ENCODE measurements around the gene SPATA2L.

The SPATA2L gene

GRCh38 chr16:89711601-89712273 is 10.2 kb upstream of the SPATA2L start:
- TF ChIP-seq, protein P1, sequence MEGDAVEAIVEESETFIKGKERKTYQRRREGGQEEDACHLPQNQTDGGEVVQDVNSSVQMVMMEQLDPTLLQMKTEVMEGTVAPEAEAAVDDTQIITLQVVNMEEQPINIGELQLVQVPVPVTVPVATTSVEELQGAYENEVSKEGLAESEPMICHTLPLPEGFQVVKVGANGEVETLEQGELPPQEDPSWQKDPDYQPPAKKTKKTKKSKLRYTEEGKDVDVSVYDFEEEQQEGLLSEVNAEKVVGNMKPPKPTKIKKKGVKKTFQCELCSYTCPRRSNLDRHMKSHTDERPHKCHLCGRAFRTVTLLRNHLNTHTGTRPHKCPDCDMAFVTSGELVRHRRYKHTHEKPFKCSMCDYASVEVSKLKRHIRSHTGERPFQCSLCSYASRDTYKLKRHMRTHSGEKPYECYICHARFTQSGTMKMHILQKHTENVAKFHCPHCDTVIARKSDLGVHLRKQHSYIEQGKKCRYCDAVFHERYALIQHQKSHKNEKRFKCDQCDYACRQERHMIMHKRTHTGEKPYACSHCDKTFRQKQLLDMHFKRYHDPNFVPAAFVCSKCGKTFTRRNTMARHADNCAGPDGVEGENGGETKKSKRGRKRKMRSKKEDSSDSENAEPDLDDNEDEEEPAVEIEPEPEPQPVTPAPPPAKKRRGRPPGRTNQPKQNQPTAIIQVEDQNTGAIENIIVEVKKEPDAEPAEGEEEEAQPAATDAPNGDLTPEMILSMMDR (IDR thresholded peaks at IDR 0.05; ENCODE audit: borderline replicate concordance, insufficient read depth, low read depth, low read length) = no peak

DNA sequence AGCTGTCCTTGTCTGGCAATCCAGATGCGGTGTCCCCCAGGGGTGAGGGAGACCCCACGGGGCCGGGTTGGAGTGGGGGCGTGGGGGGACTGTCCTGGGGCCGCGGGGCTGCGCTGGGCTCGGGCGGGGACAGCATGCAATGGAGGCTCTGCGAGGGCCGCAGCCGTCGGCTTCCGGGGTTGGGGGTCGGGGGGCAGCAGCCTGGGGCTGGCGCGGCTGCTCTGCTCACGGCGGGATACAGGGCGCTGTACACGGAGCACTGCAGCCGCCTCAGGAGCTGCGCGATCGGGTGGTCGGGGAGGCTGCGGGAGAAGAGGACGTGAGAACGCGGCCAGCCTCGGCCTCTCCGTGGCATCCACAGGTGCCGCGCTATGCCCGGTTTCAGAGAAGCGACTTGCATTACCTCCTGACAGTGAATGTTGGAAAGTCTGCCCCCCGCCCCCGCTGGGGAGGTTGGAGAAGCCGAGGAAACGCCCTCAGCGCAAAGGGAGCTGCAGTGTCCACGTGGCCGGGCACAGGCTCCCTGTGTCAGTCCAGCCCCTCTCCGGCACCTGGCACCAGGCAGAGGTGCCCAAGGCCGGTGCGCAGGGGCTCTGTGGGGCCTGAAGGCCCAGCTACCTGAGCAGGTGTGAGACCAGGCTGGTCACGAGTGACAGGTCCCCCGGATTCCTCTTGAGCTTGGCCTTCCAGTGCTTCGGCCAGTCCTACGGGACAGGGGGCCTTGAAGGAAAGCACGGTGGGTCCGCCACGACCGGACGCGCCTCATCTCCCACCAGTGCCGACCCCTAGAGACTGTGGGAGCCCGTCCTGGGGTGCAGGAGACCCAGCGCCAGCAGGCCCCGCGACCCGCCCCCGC is 9.4 kb upstream of the SPATA2L start:
- no peak overlapping the region for H3K4me3 ChIP-seq (ENCODE audit: low read depth, low read length)
- TF ChIP-seq, protein P1 (IDR thresholded peaks at IDR 0.05; ENCODE audit: borderline replicate concordance, insufficient read depth, low read depth, low read length) = no peak

More at GRCh38 chr16:89711601-89712273, 10.2 kb upstream of the SPATA2L start:
- H3K4me3 ChIP-seq (ENCODE audit: low read depth, low read length) = peak overlapping the region; percentile 80

DNA sequence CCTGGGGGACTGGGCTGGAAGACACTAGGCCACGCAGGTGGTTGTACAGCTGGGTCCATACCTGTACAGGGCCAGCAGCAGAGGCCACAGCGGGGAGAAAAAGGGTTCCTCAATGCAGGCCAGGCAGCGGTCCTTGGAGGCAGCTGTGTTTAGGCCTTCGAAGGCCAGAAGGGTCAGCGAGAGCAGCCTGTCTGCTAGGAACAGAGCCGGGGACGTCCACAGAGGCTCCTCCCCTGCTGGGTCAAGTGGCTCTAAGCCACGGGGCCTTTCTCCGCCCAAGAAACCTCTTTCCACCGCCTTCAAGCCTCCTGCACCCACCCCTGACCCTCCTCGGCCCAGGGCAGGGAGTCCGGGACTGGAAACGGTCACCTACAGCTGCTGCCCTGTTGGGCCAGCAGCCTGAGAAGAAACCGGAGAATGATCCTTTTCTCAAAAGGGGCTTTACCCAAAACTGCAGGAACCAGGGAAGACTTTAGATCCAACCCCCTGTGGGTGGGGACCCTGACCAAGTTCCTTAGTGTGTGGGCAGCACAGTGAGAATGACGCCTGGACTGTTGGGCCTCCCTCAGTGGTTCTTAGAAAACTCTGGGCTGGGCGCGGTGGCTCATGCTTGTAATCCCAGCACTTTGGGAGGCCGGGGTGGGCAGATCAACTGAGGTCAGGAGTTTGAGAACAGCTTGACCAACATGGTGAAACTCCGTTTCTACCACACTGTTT is 8.4 kb upstream of the SPATA2L start:
- TF ChIP-seq, protein P1 (IDR thresholded peaks at IDR 0.05; ENCODE audit: borderline replicate concordance, insufficient read depth, low read depth, low read length) = no peak
- H3K4me3 ChIP-seq (ENCODE audit: low read depth, low read length) = no peak overlapping the region

DNA sequence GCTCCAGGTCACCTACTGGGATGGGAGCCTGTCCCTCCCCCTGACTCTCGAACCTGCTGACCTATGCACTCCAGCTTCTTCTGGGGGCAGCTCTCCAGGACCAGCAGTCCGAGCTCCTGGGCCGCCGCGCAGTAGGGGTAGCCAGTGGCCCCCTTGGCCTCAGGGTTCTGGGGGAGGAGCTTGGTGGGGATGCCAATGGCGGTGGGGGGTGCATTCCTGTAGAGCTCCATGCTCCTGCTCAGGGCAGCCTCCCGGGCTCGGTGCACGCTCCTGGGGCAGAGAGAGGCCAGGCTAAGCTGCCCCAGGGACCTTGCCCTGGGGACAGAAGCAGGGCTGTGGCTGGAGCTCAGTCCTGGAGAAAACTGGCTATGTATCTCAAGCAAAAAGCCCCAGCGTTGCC is 7.7 kb upstream of the SPATA2L start:
- TF ChIP-seq, protein P1 (IDR thresholded peaks at IDR 0.05; ENCODE audit: borderline replicate concordance, insufficient read depth, low read depth, low read length) = no peak
- no peak overlapping the region for H3K4me3 ChIP-seq (ENCODE audit: low read depth, low read length)

- TF ChIP-seq, protein P1 (IDR thresholded peaks at IDR 0.05; ENCODE audit: borderline replicate concordance, insufficient read depth, low read depth, low read length) = no peak
- H3K4me3 ChIP-seq (ENCODE audit: low read depth, low read length) = no peak overlapping the region
Observed at GRCh38 chr16:89708481-89708931, 7.0 kb upstream of the SPATA2L start.

- H3K4me3 ChIP-seq (ENCODE audit: low read depth, low read length) = no peak overlapping the region
- TF ChIP-seq, protein P1 (IDR thresholded peaks at IDR 0.05; ENCODE audit: borderline replicate concordance, insufficient read depth, low read depth, low read length) = no peak
Observed at GRCh38 chr16:89707695-89708094, 6.2 kb upstream of the SPATA2L start.
